ENCODE data around the gene PXK. TPM values are rescaled to one million over a fixed set of nuclear protein-coding genes. Genes with fewer than 3 reads are reported as not detected.

Gene PXK
- total RNA-seq, 2 experiments from 2014 or later: 40.9 to 45.4 TPM

DNA sequence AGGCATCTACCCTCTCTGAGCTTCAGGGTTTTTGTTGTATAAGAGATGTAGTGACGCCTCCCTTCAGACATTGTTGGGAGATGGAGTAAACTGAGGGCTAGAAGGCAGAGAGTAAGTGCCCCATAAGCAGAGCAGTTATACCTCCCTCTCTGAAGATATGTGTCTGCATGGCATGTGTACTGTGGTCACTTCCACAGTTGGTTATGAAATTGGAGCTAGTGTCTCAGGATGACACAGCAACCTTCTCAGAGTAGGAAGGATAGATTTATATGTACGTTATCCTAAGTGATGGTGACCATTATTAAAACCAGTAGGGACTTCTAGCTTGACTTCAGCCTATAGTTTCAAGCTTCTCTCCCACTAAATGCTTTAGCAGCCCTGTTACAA is 17.9 kb downstream of the PXK start:
- Mint-ChIP-seq H3K4me3 (no peak overlapping the region), H3K27ac (no peak overlapping the region), H3K36me3 (peaks cover 16% of the 10 kb centered on the region), H3K4me1 (ENCODE audit: low read depth) (peaks cover 47% of the 10 kb centered on the region), H3K9me3 (no peaks in the 10 kb centered on the region), H3K27me3 (no peaks in the 10 kb centered on the region)
- ChIA-PET CTCF (interaction anchor here (0.9 to 2.5 kb wide), 4 partner anchors 15 to 79 kb away, joined by 3 to 10 read pairs (median 5); partner anchors contain the start of genes HTD2 and RPP14), POLR2A (no interaction called here)
- no peak for DNase-seq
- intact Hi-C loops (cut with micrococcal nuclease): no loop called here

- DNase-seq: no peak
- ChIA-PET CTCF (interaction anchor here (0.6 kb wide), 1 partner anchor 21 kb away, joined by 3 read pairs; no protein-coding TSS in a partner anchor), POLR2A (no interaction called here)
- Mint-ChIP-seq H3K4me3 (no peak overlapping the region), H3K27me3 (no peaks in the 10 kb centered on the region), H3K36me3 (peaks cover 16% of the 10 kb centered on the region), H3K27ac (no peak overlapping the region), H3K9me3 (no peaks in the 10 kb centered on the region), H3K4me1 (ENCODE audit: low read depth) (peaks cover 42% of the 10 kb centered on the region)
- intact Hi-C loops (cut with micrococcal nuclease): no loop called here
These were observed 19.2 kb downstream of the PXK start for GRCh38 chr3:58351920-58352319.

DNA sequence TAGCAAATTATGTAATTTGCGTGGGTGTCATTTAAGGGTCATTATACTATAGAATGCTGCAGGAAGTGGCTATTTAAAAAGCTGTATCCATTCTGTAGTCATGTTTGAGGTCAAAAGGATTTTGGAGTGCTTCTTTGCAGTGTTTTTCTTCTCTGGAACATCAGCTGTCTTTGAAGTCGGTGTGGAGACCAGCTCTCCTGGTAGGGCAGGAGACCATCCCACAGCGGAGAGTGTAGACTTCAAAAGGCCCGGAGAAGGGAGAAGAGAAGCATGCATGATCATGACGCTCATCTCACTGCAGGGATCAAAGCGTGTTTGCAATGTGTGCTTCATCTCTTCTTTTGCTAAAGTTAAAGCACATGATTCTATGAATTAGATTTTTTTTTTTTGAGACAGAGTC is 19.9 kb downstream of the PXK start:
- ChIA-PET POLR2A (no interaction called here), CTCF (no interaction called here)
- no peak for DNase-seq
- H3K9me3 Mint-ChIP-seq: no peaks in the 10 kb centered on the region
- no peak overlapping the region for H3K4me3 Mint-ChIP-seq
- H3K36me3 Mint-ChIP-seq: peaks cover 13% of the 10 kb centered on the region
- H3K4me1 Mint-ChIP-seq (ENCODE audit: low read depth): peaks cover 46% of the 10 kb centered on the region
- intact Hi-C loops (cut with micrococcal nuclease): no loop called here
- H3K27me3 Mint-ChIP-seq: no peaks in the 10 kb centered on the region
- H3K27ac Mint-ChIP-seq: no peak overlapping the region

- CTCF ChIA-PET: interaction anchor here (1.2 kb wide), 1 partner anchor 110 kb away, joined by 3 read pairs; no protein-coding TSS in a partner anchor
- no peaks in the 10 kb centered on the region for H3K27me3 Mint-ChIP-seq
- intact Hi-C loops (cut with micrococcal nuclease): no loop called here
- H3K4me1 Mint-ChIP-seq (ENCODE audit: low read depth): peaks cover 56% of the 10 kb centered on the region
- POLR2A ChIA-PET: interaction anchor here (1.0 kb wide), 1 partner anchor 13 kb away, joined by 3 read pairs; no protein-coding TSS in a partner anchor
- H3K36me3 Mint-ChIP-seq: peaks cover 9% of the 10 kb centered on the region
- peak overlapping the region; percentile 76 for H3K27ac Mint-ChIP-seq
- H3K9me3 Mint-ChIP-seq: no peaks in the 10 kb centered on the region
- peak; percentile 33 for DNase-seq
- no peak overlapping the region for H3K4me3 Mint-ChIP-seq
These were observed 21.2 kb downstream of the PXK start for GRCh38 chr3:58353722-58354553.

DNA sequence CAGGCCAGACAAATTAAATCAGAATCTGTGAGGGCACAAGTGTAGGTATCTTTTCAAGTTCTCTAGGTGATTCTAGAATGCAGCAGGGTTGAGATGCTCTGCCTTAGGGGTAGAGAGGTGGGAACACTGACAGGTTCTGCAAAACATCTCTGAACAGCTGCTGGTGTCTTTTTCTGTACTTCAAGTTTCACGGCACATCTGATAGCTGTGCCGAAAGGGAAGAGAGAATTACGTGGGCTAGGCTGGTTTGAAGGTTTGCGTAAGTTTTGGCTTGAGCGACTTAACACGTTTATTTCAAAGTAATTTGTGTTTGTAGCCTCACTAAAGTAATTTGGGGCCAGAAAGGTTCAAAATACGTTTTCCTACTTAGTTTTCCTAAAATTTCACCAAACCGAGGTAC is 22.5 kb downstream of the PXK start:
- H3K4me3 Mint-ChIP-seq: no peak overlapping the region
- intact Hi-C loops (cut with micrococcal nuclease): no loop called here
- H3K27ac Mint-ChIP-seq: no peak overlapping the region
- H3K36me3 Mint-ChIP-seq: peaks cover 5% of the 10 kb centered on the region
- H3K9me3 Mint-ChIP-seq: no peaks in the 10 kb centered on the region
- no peaks in the 10 kb centered on the region for H3K27me3 Mint-ChIP-seq
- ChIA-PET POLR2A (no interaction called here), CTCF (interaction anchor here (1.0 kb wide), 1 partner anchor 48 kb away, joined by 3 read pairs; no protein-coding TSS in a partner anchor)
- H3K4me1 Mint-ChIP-seq (ENCODE audit: low read depth): peaks cover 48% of the 10 kb centered on the region
- DNase-seq: no peak

DNA sequence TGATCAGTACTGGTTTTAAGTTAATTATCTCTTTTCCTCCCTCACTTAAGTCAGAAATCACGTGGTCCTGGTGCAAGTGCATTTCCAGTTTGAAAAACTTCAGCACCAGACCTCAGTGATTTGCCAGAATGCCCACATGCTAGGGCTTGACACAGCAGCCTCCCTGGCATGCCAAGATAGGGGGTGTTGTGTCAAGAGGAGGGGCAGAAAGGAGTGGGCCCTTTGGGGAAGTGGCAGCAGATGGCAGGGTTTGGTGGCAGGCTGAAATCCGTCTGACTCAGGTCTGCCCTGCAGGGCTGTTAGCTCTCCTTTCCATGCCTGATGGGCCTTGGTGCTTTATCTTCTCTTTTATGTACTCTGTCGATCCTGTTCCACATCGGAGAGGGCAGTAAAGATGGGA is 23.4 kb downstream of the PXK start:
- no peaks in the 10 kb centered on the region for H3K9me3 Mint-ChIP-seq
- CTCF ChIA-PET: interaction anchor here (0.6 to 1.0 kb wide), 2 partner anchors 45 to 49 kb away, joined by 3 read pairs; no protein-coding TSS in a partner anchor
- H3K27me3 Mint-ChIP-seq: no peaks in the 10 kb centered on the region
- H3K36me3 Mint-ChIP-seq: peaks cover 5% of the 10 kb centered on the region
- no peak overlapping the region for H3K4me3 Mint-ChIP-seq
- intact Hi-C loops (cut with micrococcal nuclease): no loop called here
- POLR2A ChIA-PET: no interaction called here
- DNase-seq: no peak
- H3K4me1 Mint-ChIP-seq (ENCODE audit: low read depth): peaks cover 40% of the 10 kb centered on the region
- H3K27ac Mint-ChIP-seq: no peak overlapping the region

DNA sequence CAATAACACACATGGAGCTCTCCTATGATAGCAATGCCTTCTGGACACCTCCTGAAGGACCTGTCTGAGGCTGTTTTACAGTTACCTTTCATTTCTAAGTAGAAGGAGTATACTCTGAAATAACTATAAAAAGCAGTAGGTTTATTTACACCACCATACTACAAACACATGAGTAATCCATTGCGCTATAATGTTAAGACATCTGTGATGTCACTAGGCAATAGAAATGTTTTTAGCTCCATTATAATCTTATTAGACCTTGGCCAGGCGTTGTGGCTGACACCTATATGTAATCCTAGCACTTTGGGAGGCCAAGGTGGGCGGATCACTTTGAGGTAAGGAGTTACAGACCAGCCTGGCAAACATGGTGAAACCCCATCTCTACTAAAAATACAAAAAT is 24.7 kb downstream of the PXK start:
- DNase-seq: peak; percentile 17
- ChIA-PET CTCF (no interaction called here), POLR2A (no interaction called here)
- H3K36me3 Mint-ChIP-seq: peaks cover 3% of the 10 kb centered on the region
- peaks cover 37% of the 10 kb centered on the region for H3K4me1 Mint-ChIP-seq (ENCODE audit: low read depth)
- peak overlapping the region; percentile 64 for H3K27ac Mint-ChIP-seq
- no peak overlapping the region for H3K4me3 Mint-ChIP-seq
- no peaks in the 10 kb centered on the region for H3K9me3 Mint-ChIP-seq
- intact Hi-C loops (cut with micrococcal nuclease): no loop called here
- no peaks in the 10 kb centered on the region for H3K27me3 Mint-ChIP-seq

- Mint-ChIP-seq H3K4me1 (ENCODE audit: low read depth) (peaks cover 34% of the 10 kb centered on the region), H3K4me3 (no peak overlapping the region), H3K36me3 (peaks cover 2% of the 10 kb centered on the region), H3K27me3 (no peaks in the 10 kb centered on the region), H3K9me3 (no peaks in the 10 kb centered on the region), H3K27ac (no peak overlapping the region)
- peak; percentile 44 for DNase-seq
- intact Hi-C loops (cut with micrococcal nuclease): loop anchor here (1.0 kb wide), 1 partner anchor 34 kb away; no protein-coding TSS in a partner anchor
- ChIA-PET POLR2A (no interaction called here), CTCF (no interaction called here)
These were observed 25.4 kb downstream of the PXK start for GRCh38 chr3:58358092-58358491.

DNA sequence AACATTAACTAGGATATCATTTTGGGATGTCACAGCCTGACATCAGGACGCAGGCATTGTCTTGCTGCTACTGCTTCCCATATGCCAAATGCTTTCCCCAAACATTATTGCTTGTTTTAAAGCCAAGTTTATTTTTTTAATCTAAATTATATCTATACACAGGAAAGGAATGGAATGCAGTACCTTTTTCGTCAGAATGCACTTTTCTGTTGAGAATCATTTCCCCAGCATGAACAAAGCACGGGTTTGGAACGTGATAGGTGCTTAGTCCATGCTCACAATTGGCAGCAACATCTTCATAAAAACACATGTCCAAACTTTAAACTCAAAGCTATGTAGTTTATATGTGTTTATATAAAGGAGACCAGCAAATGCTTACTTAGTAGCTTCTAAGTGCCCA is 26.1 kb downstream of the PXK start:
- Mint-ChIP-seq H3K27ac (no peak overlapping the region), H3K9me3 (no peaks in the 10 kb centered on the region)

DNA sequence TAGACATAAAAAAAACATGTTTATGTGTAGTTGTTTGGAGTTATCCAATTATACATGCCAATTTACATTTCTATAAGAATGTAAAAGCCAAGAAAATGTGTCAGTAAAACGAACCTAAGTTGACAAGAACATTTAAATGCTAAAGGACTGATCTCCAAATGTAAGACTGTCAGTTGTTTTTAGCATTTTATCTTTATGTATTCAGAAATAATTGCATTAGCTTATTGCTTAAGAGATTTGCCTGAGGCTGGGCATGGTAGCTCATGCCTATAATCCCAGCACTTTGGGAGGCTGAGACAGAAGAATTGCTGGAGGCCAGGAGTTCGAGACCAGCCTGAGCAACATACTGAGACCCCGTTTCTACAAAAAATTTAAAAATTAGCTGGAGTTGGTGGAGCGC is 26.9 kb downstream of the PXK start:
- intact Hi-C loops (cut with micrococcal nuclease): no loop called here
- Mint-ChIP-seq H3K9me3 (no peaks in the 10 kb centered on the region), H3K36me3 (peaks cover 2% of the 10 kb centered on the region), H3K4me1 (ENCODE audit: low read depth) (peaks cover 30% of the 10 kb centered on the region), H3K27me3 (no peaks in the 10 kb centered on the region), H3K27ac (no peak overlapping the region), H3K4me3 (no peak overlapping the region)
- POLR2A ChIA-PET: no interaction called here
- DNase-seq: no peak
- CTCF ChIA-PET: no interaction called here

More for the DNA sequence above, 26.1 kb downstream of the PXK start:
- peaks cover 32% of the 10 kb centered on the region for H3K4me1 Mint-ChIP-seq (ENCODE audit: low read depth)
- H3K4me3 Mint-ChIP-seq: no peak overlapping the region
- CTCF ChIA-PET: no interaction called here
- intact Hi-C loops (cut with micrococcal nuclease): loop anchor here (1.0 kb wide), 1 partner anchor 35 kb away; no protein-coding TSS in a partner anchor
- peaks cover 2% of the 10 kb centered on the region for H3K36me3 Mint-ChIP-seq
- no peak for DNase-seq
- no peaks in the 10 kb centered on the region for H3K27me3 Mint-ChIP-seq
- POLR2A ChIA-PET: no interaction called here

DNA sequence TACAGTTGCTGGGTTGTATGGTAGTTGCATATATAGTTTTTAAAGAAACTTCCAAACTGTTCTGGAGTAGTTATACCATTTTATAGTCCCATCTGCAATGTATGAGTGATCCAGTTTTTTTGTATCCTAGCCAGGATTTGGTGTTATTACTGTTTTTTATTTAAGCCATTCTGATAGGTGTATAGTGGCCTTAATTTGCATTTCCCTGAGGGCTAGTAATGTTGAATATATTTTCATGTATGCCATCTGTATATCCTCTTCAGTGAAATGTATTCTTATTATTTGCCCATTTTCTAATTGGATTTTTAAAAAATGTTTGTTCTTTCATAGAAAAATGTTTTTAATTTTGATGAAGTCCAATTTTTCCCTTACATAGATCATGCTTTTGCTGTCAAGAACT is 29.2 kb downstream of the PXK start:
- POLR2A ChIA-PET: no interaction called here
- intact Hi-C loops (cut with micrococcal nuclease): no loop called here
- Mint-ChIP-seq H3K36me3 (peaks cover 2% of the 10 kb centered on the region), H3K9me3 (no peaks in the 10 kb centered on the region), H3K4me1 (ENCODE audit: low read depth) (peaks cover 35% of the 10 kb centered on the region), H3K27ac (no peak overlapping the region), H3K4me3 (no peak overlapping the region), H3K27me3 (no peaks in the 10 kb centered on the region)
- CTCF ChIA-PET: no interaction called here
- no peak for DNase-seq

DNA sequence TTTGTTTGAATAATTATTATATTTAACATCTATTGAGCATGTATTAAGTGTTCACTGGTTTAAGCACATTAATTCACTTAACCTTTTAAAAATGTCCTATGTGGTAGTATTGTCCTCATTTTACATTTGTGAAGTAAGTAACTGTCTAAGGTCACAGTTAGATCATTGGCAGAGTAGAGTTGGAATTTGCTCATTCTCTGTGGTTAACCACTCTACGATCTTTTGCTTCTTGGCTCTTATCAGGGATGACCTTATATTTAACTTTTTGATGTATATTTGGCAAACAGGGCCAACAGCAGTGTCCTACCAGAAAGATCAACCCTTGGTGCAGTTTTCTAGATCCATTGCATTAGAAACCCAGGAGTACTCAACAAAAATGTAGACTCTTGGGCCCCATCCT is 34.0 kb downstream of the PXK start:
- peaks cover 4% of the 10 kb centered on the region for H3K36me3 Mint-ChIP-seq
- ChIA-PET CTCF (no interaction called here), POLR2A (no interaction called here)
- no peaks in the 10 kb centered on the region for H3K9me3 Mint-ChIP-seq
- intact Hi-C loops (cut with micrococcal nuclease): no loop called here
- no peaks in the 10 kb centered on the region for H3K27me3 Mint-ChIP-seq
- no peak overlapping the region for H3K4me3 Mint-ChIP-seq
- no peak overlapping the region for H3K27ac Mint-ChIP-seq
- DNase-seq: no peak
- peaks cover 15% of the 10 kb centered on the region for H3K4me1 Mint-ChIP-seq (ENCODE audit: low read depth)

DNA sequence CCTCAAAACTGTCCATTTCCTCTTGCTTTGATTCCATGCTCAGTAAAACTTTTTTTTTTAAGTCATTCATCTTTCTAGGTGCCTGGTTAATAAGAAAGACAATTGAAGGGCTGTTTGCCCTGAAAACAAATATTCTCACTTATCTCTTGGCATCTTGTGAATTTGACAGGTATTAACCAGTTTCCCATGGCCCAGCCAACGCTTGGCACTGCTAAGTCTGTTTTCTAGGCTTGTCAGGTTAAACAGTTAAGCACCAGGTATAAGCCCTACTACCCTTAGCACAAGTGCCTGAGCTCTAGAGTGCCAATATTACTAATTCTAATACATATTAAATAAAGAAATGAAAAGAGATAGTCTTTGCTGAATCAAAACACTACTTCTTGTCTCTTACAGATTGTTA is 36.3 kb downstream of the PXK start:
- H3K27ac Mint-ChIP-seq: no peak overlapping the region
- intact Hi-C loops (cut with micrococcal nuclease): no loop called here
- DNase-seq: no peak
- POLR2A ChIA-PET: no interaction called here
- no peaks in the 10 kb centered on the region for H3K27me3 Mint-ChIP-seq
- CTCF ChIA-PET: interaction anchor here (0.9 to 1.3 kb wide), 3 partner anchors 35 to 181 kb away, joined by 3 to 4 read pairs (median 3); no protein-coding TSS in a partner anchor
- peaks cover 12% of the 10 kb centered on the region for H3K4me1 Mint-ChIP-seq (ENCODE audit: low read depth)
- no peak overlapping the region for H3K4me3 Mint-ChIP-seq
- peaks cover 6% of the 10 kb centered on the region for H3K36me3 Mint-ChIP-seq
- no peaks in the 10 kb centered on the region for H3K9me3 Mint-ChIP-seq
